ENCODE results near the gene SORCS1. TPM values are rescaled to one million over a fixed set of nuclear protein-coding genes. Genes with fewer than 3 reads are reported as not detected.

SORCS1 gene
- polyA plus RNA-seq, 1 of the 3 experiments (the other 2 are of a cell fraction): 0.66 TPM

DNA sequence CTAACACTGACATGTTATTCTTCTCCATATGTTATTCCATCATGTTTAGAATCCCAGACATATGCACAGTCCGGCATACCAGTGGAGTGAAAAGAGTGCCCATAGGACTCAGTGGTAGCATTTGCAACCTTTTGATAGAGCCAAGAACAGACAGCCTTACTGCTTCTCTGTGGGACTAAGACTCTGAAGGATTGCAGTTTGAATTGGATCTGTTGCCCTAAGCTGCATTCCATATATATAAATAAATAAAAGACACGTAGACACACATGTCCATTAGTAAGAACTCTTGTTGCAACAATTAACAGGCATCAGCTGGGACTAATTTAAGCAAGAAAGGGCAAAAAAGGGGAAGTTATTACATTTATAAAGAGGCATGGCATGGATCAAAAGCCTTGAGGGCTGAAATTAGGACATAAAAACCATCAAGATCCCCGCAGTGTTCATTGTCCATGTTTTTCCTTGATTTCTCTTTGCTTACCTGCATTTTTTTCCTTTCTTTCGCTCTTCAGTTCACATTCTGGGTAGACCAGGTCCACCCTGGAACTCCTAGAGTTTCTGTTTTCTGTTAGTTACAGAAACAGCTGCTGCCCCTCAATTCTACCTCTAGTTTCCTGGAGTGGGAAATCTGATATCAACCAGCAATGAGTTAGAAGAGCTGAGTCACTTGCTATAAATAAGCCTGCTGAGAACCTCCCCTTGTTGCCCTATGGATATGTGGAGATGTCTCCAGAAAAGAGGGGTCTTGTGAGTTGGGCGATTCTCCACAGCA is 132.4 kb downstream of the SORCS1 start:
- no peaks in the 10 kb centered on the region for H4K20me1 ChIP-seq (ENCODE audit: insufficient read depth)
- no peak for TF ChIP-seq GABPA (IDR thresholded peaks at IDR 0.05; ENCODE audit: low read depth)
- no peak for TF ChIP-seq SMC3 (IDR thresholded peaks at IDR 0.05; ENCODE audit: low read depth, low read length)
- TF ChIP-seq TEAD4 (IDR thresholded peaks at IDR 0.05; ENCODE audit: borderline replicate concordance, insufficient read depth): no peak
- no peak for TF ChIP-seq NFIC (IDR thresholded peaks at IDR 0.05; ENCODE audit: borderline replicate concordance)
- TF ChIP-seq, protein P1, sequence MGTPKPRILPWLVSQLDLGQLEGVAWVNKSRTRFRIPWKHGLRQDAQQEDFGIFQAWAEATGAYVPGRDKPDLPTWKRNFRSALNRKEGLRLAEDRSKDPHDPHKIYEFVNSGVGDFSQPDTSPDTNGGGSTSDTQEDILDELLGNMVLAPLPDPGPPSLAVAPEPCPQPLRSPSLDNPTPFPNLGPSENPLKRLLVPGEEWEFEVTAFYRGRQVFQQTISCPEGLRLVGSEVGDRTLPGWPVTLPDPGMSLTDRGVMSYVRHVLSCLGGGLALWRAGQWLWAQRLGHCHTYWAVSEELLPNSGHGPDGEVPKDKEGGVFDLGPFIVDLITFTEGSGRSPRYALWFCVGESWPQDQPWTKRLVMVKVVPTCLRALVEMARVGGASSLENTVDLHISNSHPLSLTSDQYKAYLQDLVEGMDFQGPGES (IDR thresholded peaks at IDR 0.05; ENCODE audit: low read depth, low read length): no peak
- no peak for TF ChIP-seq RFX5 (IDR thresholded peaks at IDR 0.05; ENCODE audit: low read length)
- TF ChIP-seq TCF12 (IDR thresholded peaks at IDR 0.05): peak; percentile 37; the same call in 1 of the 2 replicates
- TF ChIP-seq RXRA (IDR thresholded peaks at IDR 0.05; ENCODE audit: borderline replicate concordance, low read depth): no peak
- TF ChIP-seq, protein P2, sequence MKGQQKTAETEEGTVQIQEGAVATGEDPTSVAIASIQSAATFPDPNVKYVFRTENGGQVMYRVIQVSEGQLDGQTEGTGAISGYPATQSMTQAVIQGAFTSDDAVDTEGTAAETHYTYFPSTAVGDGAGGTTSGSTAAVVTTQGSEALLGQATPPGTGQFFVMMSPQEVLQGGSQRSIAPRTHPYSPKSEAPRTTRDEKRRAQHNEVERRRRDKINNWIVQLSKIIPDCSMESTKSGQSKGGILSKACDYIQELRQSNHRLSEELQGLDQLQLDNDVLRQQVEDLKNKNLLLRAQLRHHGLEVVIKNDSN (IDR thresholded peaks at IDR 0.05; ENCODE audit: borderline replicate concordance, low read depth): no peak
- no peak for TF ChIP-seq FOXJ3 (CRISPR knock-in tag; IDR thresholded peaks at IDR 0.05)
- no peak for TF ChIP-seq SIN3A (IDR thresholded peaks at IDR 0.05; ENCODE audit: borderline replicate concordance, low read depth, low read length)
- no peak for TF ChIP-seq EZH2phosphoT487 (IDR thresholded peaks at IDR 0.05; ENCODE audit: borderline replicate concordance, low read depth)
- TF ChIP-seq NRF1 (IDR thresholded peaks at IDR 0.05; ENCODE audit: low read depth, low read length): no peak
- TF ChIP-seq RAD21 (IDR thresholded peaks at IDR 0.05; ENCODE audit: low read length): no peak
- 0 out of 2 replicates have a peak, but pooled peaks have one; percentile 3 for TF ChIP-seq FOSL2 (IDR thresholded peaks at IDR 0.05; ENCODE audit: borderline replicate concordance, low read depth)
- TF ChIP-seq EP300 (IDR thresholded peaks at IDR 0.05; ENCODE audit: borderline replicate concordance in 1 of 2, low read depth in 1 of 2, low read length in 1 of 2): peak in 1 of 2 experiments; percentile 87; a peak in 2 of 4 replicates
- TF ChIP-seq, protein P3, sequence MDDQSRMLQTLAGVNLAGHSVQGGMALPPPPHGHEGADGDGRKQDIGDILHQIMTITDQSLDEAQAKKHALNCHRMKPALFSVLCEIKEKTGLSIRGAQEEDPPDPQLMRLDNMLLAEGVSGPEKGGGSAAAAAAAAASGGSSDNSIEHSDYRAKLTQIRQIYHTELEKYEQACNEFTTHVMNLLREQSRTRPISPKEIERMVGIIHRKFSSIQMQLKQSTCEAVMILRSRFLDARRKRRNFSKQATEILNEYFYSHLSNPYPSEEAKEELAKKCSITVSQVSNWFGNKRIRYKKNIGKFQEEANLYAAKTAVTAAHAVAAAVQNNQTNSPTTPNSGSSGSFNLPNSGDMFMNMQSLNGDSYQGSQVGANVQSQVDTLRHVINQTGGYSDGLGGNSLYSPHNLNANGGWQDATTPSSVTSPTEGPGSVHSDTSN (IDR thresholded peaks at IDR 0.05): no peak
- peak; percentile 65 for TF ChIP-seq RCOR1 (IDR thresholded peaks at IDR 0.05; ENCODE audit: low read length)
- H3K9me3 ChIP-seq: no peaks in the 10 kb centered on the region
- POLR2A ChIA-PET: interaction anchor here (1.4 to 1.8 kb wide), 3 partner anchors 9 to 133 kb away, joined by 3 to 6 read pairs (median 6); partner anchors contain the start of gene SORCS1
- no peak overlapping the region for H2AFZ ChIP-seq (ENCODE audit: low read depth)
- H3K27ac ChIP-seq (ENCODE audit: low read depth in 2 of 2, low read length in 1 of 2): peak overlapping the region; percentile 34 to 93; a peak in 3 of 4 replicates
- CTCF ChIA-PET: interaction anchor here (1.1 to 1.7 kb wide), 4 partner anchors 9 to 326 kb away, joined by 3 to 8 read pairs (median 4); no protein-coding TSS in a partner anchor
- H3K36me3 ChIP-seq (replicated peaks in 1 of 2; ENCODE audit: control insufficient read depth in 1 of 2, insufficient read depth in 2 of 2, low read length in 1 of 2): no peaks in the 10 kb centered on the region
- no peaks in the 10 kb centered on the region for H3K79me2 ChIP-seq (ENCODE audit: insufficient read depth)
- no peak overlapping the region for H3K4me3 ChIP-seq (ENCODE audit: low read depth in 2 of 2, low read length in 1 of 2)
- 24% methylated on average over 5 of the region's 5 CpGs for WGBS (ENCODE audit: low lambda C conversion rate)
- peak; percentile 28 for DNase-seq
- H3F3A ChIP-seq (replicated peaks; ENCODE audit: insufficient read depth): no peaks in the 10 kb centered on the region
- 0 out of 2 replicates have a peak overlapping the region, but pooled peaks have one; percentile 7 for H3K4me2 ChIP-seq
- no peak overlapping the region for H3K9ac ChIP-seq
- H3K9me2 ChIP-seq: no peaks in the 10 kb centered on the region
- peaks cover 6 to 41% of the 10 kb centered on the region in 2 experiments; a peak in 2 of 4 replicates for H3K4me1 ChIP-seq (ENCODE audit: control insufficient read depth in 1 of 2, insufficient read depth in 2 of 2, low read depth in 1 of 2, low read length in 1 of 2)
- H3K27me3 ChIP-seq (ENCODE audit: insufficient read depth): no peaks in the 10 kb centered on the region
